ENCODE data around the gene R3HDML. TPM values are rescaled to one million over a fixed set of nuclear protein-coding genes. Genes with fewer than 3 reads are reported as not detected.

R3HDML gene
- total and polyA plus RNA-seq, 2 donors: 0.05 TPM; not detected in 1

GRCh38 chr20:44355498-44356352 lies 18.9 kb downstream of the R3HDML start, which contains the start of gene HNF4A:
TSS of gene HNF4A (plus strand) at chr20:44355699. CDS start at chr20:44355805, 106 bp downstream.
- 92% methylated on average over 40 of the region's 40 CpGs for WGBS
- DNase-seq (ENCODE audit: low read depth in 6 of 9, low spot score in 9 of 9): no peak
- no peaks in the 10 kb centered on the region for H3K4me1 ChIP-seq (ENCODE audit: control insufficient read depth in 2 of 2, insufficient read depth in 2 of 2, low read length in 2 of 2)
- H3K27me3 ChIP-seq (ENCODE audit: control insufficient read depth in 2 of 2, insufficient read depth in 1 of 2, low read length in 1 of 2): peaks cover 0 to 4% of the 10 kb centered on the region in 2 donors
- H3K36me3 ChIP-seq (ENCODE audit: control insufficient read depth in 2 of 2, insufficient read depth in 2 of 2, low read length in 1 of 2): no peaks in the 10 kb centered on the region
- H3K9me3 ChIP-seq (ENCODE audit: control insufficient read depth in 2 of 2, insufficient read depth in 1 of 2, low read length in 1 of 2): no peaks in the 10 kb centered on the region
- H3K4me3 ChIP-seq (ENCODE audit: low read length in 2 of 2): no peak within 1 kb of the TSS
- no peak within 1 kb of the TSS for H3K27ac ChIP-seq (ENCODE audit: low read depth in 1 of 2, low read length in 1 of 2)

- Histone ChIP-seq H3K9me3 (ENCODE audit: control insufficient read depth in 2 of 2, insufficient read depth in 1 of 2, low read length in 1 of 2) (no peaks in the 10 kb centered on the region), H3K27ac (ENCODE audit: low read depth in 1 of 2, low read length in 1 of 2) (no peak overlapping the region), H3K36me3 (ENCODE audit: control insufficient read depth in 2 of 2, insufficient read depth in 2 of 2, low read length in 1 of 2) (no peaks in the 10 kb centered on the region), H3K4me3 (ENCODE audit: low read length in 2 of 2) (no peak overlapping the region), H3K4me1 (ENCODE audit: control insufficient read depth in 2 of 2, insufficient read depth in 2 of 2, low read length in 2 of 2) (no peaks in the 10 kb centered on the region), H3K27me3 (ENCODE audit: control insufficient read depth in 2 of 2, insufficient read depth in 1 of 2, low read length in 1 of 2) (peaks cover 0 to 4% of the 10 kb centered on the region in 2 donors)
- DNase-seq (ENCODE audit: low read depth in 6 of 9, low spot score in 9 of 9): no peak
- 92% methylated on average over 14 of the region's 14 CpGs for WGBS
These were observed 19.5 kb downstream of the R3HDML start for GRCh38 chr20:44356353-44356723.

DNA sequence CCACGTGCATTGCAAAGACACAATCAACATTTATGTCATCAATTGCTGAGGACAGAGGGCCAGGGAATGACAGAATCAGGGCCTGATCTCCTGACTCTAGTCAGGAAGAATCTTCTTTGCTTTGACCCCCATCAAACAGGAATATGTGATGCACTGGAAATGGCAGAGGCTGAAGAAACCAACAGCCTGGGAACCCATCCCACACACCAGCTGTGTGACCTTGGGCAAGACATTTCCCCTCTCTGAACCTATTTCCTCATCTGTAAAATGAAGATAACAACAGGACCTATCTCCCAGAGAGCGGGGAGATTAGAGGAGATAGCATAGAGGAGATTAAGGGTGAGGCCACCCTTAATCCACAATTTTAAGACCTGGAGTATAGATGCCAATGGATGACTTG lies 20.2 kb downstream of the R3HDML start:
- Histone ChIP-seq H3K9me3 (ENCODE audit: control insufficient read depth in 2 of 2, insufficient read depth in 1 of 2, low read length in 1 of 2) (no peaks in the 10 kb centered on the region), H3K36me3 (ENCODE audit: control insufficient read depth in 2 of 2, insufficient read depth in 2 of 2, low read length in 1 of 2) (no peaks in the 10 kb centered on the region), H3K27me3 (ENCODE audit: control insufficient read depth in 2 of 2, insufficient read depth in 1 of 2, low read length in 1 of 2) (peaks cover 0 to 6% of the 10 kb centered on the region in 2 donors), H3K4me1 (ENCODE audit: control insufficient read depth in 2 of 2, insufficient read depth in 2 of 2, low read length in 2 of 2) (no peaks in the 10 kb centered on the region), H3K4me3 (ENCODE audit: low read length in 2 of 2) (no peak overlapping the region), H3K27ac (ENCODE audit: low read depth in 1 of 2, low read length in 1 of 2) (no peak overlapping the region)
- 73% methylated on average over 2 of the region's 2 CpGs for WGBS
- no peak for DNase-seq (ENCODE audit: low read depth in 6 of 9, low spot score in 9 of 9)

GRCh38 chr20:44357555-44358125 lies 20.8 kb downstream of the R3HDML start:
- H3K27ac ChIP-seq (ENCODE audit: low read depth in 1 of 2, low read length in 1 of 2): no peak overlapping the region
- no peaks in the 10 kb centered on the region for H3K36me3 ChIP-seq (ENCODE audit: control insufficient read depth in 2 of 2, insufficient read depth in 2 of 2, low read length in 1 of 2)
- DNase-seq (ENCODE audit: low read depth in 6 of 9, low spot score in 9 of 9): no peak
- 79% methylated on average over 4 of the region's 4 CpGs for WGBS
- H3K4me1 ChIP-seq (ENCODE audit: control insufficient read depth in 2 of 2, insufficient read depth in 2 of 2, low read length in 2 of 2): no peaks in the 10 kb centered on the region
- no peaks in the 10 kb centered on the region for H3K9me3 ChIP-seq (ENCODE audit: control insufficient read depth in 2 of 2, insufficient read depth in 1 of 2, low read length in 1 of 2)
- H3K4me3 ChIP-seq (ENCODE audit: low read length in 2 of 2): no peak overlapping the region
- peaks cover 0 to 6% of the 10 kb centered on the region in 2 donors for H3K27me3 ChIP-seq (ENCODE audit: control insufficient read depth in 2 of 2, insufficient read depth in 1 of 2, low read length in 1 of 2)

GRCh38 chr20:44358776-44359175 lies 21.9 kb downstream of the R3HDML start:
- no peak overlapping the region for H3K4me3 ChIP-seq (ENCODE audit: low read length in 2 of 2)
- no peaks in the 10 kb centered on the region for H3K9me3 ChIP-seq (ENCODE audit: control insufficient read depth in 2 of 2, insufficient read depth in 1 of 2, low read length in 1 of 2)
- H3K27ac ChIP-seq (ENCODE audit: low read depth in 1 of 2, low read length in 1 of 2): no peak overlapping the region
- no peaks in the 10 kb centered on the region for H3K36me3 ChIP-seq (ENCODE audit: control insufficient read depth in 2 of 2, insufficient read depth in 2 of 2, low read length in 1 of 2)
- 92% methylated on average over 8 of the region's 8 CpGs for WGBS
- H3K27me3 ChIP-seq (ENCODE audit: control insufficient read depth in 2 of 2, insufficient read depth in 1 of 2, low read length in 1 of 2): peaks cover 0 to 6% of the 10 kb centered on the region in 2 donors
- DNase-seq (ENCODE audit: low read depth in 6 of 9, low spot score in 9 of 9): no peak
- no peaks in the 10 kb centered on the region for H3K4me1 ChIP-seq (ENCODE audit: control insufficient read depth in 2 of 2, insufficient read depth in 2 of 2, low read length in 2 of 2)

- Histone ChIP-seq H3K27ac (ENCODE audit: low read depth in 1 of 2, low read length in 1 of 2) (no peak overlapping the region), H3K27me3 (ENCODE audit: control insufficient read depth in 2 of 2, insufficient read depth in 1 of 2, low read length in 1 of 2) (peaks cover 0 to 6% of the 10 kb centered on the region in 2 donors), H3K9me3 (ENCODE audit: control insufficient read depth in 2 of 2, insufficient read depth in 1 of 2, low read length in 1 of 2) (no peaks in the 10 kb centered on the region), H3K36me3 (ENCODE audit: control insufficient read depth in 2 of 2, insufficient read depth in 2 of 2, low read length in 1 of 2) (no peaks in the 10 kb centered on the region), H3K4me3 (ENCODE audit: low read length in 2 of 2) (no peak overlapping the region), H3K4me1 (ENCODE audit: control insufficient read depth in 2 of 2, insufficient read depth in 2 of 2, low read length in 2 of 2) (no peaks in the 10 kb centered on the region)
- DNase-seq (ENCODE audit: low read depth in 6 of 9, low spot score in 9 of 9): no peak
These were observed 23.4 kb downstream of the R3HDML start for GRCh38 chr20:44360221-44360620.

DNA sequence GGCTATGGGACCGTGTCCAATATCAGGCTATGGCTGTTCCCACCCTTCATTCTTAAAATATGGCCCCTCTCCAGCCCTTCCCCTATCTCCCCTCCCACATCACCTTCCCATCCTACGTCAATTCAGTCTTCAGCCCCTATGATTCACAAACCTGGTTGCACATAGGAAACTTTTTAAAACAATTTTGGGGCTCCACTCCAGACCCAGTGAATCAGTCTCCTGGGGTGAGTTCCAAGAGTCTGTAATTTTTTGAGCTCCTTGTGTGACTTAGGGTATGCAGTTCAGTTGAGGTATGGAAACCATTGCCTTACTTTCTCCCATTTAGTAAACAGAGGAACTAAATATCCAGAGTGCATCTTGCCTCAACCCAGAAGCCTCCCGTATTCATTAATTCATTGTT lies 24.2 kb downstream of the R3HDML start:
- 95% methylated on average over 3 of the region's 3 CpGs for WGBS
- H3K36me3 ChIP-seq (ENCODE audit: control insufficient read depth in 2 of 2, insufficient read depth in 2 of 2, low read length in 1 of 2): no peaks in the 10 kb centered on the region

GRCh38 chr20:44362466-44362940 lies 25.7 kb downstream of the R3HDML start:
- Histone ChIP-seq H3K36me3 (ENCODE audit: control insufficient read depth in 2 of 2, insufficient read depth in 2 of 2, low read length in 1 of 2) (no peaks in the 10 kb centered on the region), H3K9me3 (ENCODE audit: control insufficient read depth in 2 of 2, insufficient read depth in 1 of 2, low read length in 1 of 2) (no peaks in the 10 kb centered on the region), H3K4me3 (ENCODE audit: low read length in 2 of 2) (no peak overlapping the region), H3K27me3 (ENCODE audit: control insufficient read depth in 2 of 2, insufficient read depth in 1 of 2, low read length in 1 of 2) (peaks cover 0 to 2% of the 10 kb centered on the region in 2 donors), H3K27ac (ENCODE audit: low read depth in 1 of 2, low read length in 1 of 2) (no peak overlapping the region), H3K4me1 (ENCODE audit: control insufficient read depth in 2 of 2, insufficient read depth in 2 of 2, low read length in 2 of 2) (no peaks in the 10 kb centered on the region)
- WGBS: 82% methylated on average over 4 of the region's 4 CpGs
- DNase-seq (ENCODE audit: low read depth in 6 of 9, low spot score in 9 of 9): no peak

More for the DNA sequence above, 24.2 kb downstream of the R3HDML start:
- Histone ChIP-seq H3K4me1 (ENCODE audit: control insufficient read depth in 2 of 2, insufficient read depth in 2 of 2, low read length in 2 of 2) (no peaks in the 10 kb centered on the region), H3K27ac (ENCODE audit: low read depth in 1 of 2, low read length in 1 of 2) (no peak overlapping the region), H3K9me3 (ENCODE audit: control insufficient read depth in 2 of 2, insufficient read depth in 1 of 2, low read length in 1 of 2) (no peaks in the 10 kb centered on the region), H3K27me3 (ENCODE audit: control insufficient read depth in 2 of 2, insufficient read depth in 1 of 2, low read length in 1 of 2) (peaks cover 0 to 2% of the 10 kb centered on the region in 2 donors), H3K4me3 (ENCODE audit: low read length in 2 of 2) (no peak overlapping the region)
- DNase-seq (ENCODE audit: low read depth in 6 of 9, low spot score in 9 of 9): no peak

DNA sequence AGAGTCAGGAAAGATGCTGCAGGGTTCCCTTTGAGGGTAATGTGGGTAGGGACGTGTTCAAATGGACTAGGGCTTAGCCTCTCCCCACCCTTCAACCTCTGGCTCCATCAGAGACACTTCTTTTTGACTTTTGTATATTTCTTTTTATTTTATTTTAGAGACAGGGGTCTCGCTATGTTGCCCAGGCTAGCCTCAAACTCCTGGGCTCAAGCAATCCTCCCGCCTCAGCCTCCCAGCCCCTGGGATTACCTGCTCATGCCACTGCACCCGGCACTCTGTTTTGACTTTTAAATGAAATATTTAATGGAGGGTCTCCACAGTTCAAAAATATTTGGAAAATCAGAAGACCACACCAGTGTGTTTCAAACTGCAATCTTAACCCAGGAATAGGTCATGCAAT lies 27.2 kb downstream of the R3HDML start:
- no peaks in the 10 kb centered on the region for H3K36me3 ChIP-seq (ENCODE audit: control insufficient read depth in 2 of 2, insufficient read depth in 2 of 2, low read length in 1 of 2)
- WGBS: 90% methylated on average over 4 of the region's 4 CpGs
- H3K4me3 ChIP-seq (ENCODE audit: low read length in 2 of 2): no peak overlapping the region
- H3K27me3 ChIP-seq (ENCODE audit: control insufficient read depth in 2 of 2, insufficient read depth in 1 of 2, low read length in 1 of 2): peaks cover 0 to 2% of the 10 kb centered on the region in 2 donors
- no peaks in the 10 kb centered on the region for H3K9me3 ChIP-seq (ENCODE audit: control insufficient read depth in 2 of 2, insufficient read depth in 1 of 2, low read length in 1 of 2)
- H3K4me1 ChIP-seq (ENCODE audit: control insufficient read depth in 2 of 2, insufficient read depth in 2 of 2, low read length in 2 of 2): no peaks in the 10 kb centered on the region
- no peak for DNase-seq (ENCODE audit: low read depth in 6 of 9, low spot score in 9 of 9)
- H3K27ac ChIP-seq (ENCODE audit: low read depth in 1 of 2, low read length in 1 of 2): no peak overlapping the region
